GM19328 (cell line): ENCODE data around the gene CCDC102B.
"Not testable (repeated sequence)": the region's sequence is repeated elsewhere in the genome, so short reads cannot be mapped to it uniquely, and the experiment has no call there.

Experiments used
- ATAC-seq: cut with Tn5 transposase; IDR thresholded peaks from one replicate; pipeline ENCODE4 v1.9.1; 2021; ENCODE audit warnings: mild to moderate bottlenecking, moderate library complexity; ENCODE audit not compliant: unreplicated experiment

CCDC102B gene

DNA sequence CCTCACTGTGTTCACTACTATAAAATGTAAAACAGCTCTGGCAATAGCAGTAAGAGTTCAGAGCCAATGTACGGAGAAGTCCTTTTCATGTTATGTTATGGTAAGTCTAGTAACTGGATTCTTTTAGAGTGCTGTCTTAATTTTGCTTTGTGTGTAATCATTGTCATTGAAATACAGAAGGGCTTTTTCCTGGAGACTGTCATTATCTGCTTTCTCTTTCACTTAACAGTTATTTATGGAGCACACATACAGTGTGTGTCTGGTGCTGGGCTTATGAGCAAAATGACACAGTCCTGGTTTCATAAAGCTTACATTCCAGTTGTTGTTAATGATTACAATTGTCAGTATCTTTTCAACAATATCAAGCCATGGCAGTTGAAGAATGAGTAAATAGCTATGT, 95.5 kb downstream of the CCDC102B start:
- ATAC-seq, result no peak

DNA sequence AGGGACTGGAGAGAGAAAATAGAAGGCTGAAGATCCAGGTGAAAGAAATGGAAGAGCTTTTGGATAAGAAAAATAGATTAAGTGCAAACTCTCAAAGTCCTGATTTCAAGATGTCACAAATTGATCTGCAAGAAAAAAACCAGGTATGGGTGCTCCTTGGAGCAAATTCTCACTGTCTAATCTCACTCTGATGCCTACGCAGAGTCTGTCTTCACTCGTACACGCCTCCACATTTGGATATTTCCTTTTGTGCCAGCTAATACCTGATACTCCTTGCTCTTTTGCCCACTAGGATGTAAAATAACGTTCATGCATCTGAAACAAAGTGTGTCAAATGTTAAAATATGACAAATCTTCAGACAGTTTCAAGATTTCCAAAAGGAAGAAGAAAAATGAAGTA, 99.4 kb downstream of the CCDC102B start:
- ATAC-seq, result no peak

DNA sequence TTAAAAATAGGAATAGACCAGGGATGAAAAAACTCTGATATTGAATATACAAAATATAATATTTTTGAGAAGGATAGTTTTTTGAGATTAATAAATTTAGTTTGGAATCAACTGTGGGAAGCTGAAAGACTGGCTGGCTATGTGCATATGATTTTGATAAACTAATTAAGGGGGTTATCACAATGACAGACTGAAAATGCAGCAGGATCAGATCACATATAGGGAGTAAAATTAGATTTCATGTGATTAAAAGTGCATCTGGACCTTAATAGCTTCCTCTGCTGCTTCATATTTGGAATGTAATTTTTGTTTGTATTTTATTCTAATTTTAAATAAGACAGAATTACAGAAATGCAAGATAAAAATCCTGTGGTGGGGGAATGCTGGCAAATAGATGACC, 111.7 kb downstream of the CCDC102B start:
- no peak for ATAC-seq

DNA sequence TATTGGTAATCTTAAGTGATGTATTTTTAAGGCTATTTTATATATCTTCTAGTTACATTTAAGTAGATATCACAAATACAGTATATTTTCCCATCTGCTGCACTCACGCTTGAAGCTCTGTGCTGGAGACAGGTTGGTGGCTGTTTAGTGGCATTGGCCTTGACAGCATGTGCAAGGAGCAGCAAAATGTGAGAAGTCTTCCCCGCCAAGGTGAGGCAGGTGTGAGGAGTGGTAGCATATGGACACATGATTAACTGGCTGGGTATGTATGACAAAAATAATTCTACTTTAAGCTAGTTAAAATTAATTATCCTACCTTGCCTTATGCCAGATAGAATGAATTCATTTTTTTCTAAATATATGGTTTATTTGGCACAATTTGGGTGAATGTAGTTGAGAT, 117.2 kb downstream of the CCDC102B start:
- ATAC-seq, result no peak

DNA sequence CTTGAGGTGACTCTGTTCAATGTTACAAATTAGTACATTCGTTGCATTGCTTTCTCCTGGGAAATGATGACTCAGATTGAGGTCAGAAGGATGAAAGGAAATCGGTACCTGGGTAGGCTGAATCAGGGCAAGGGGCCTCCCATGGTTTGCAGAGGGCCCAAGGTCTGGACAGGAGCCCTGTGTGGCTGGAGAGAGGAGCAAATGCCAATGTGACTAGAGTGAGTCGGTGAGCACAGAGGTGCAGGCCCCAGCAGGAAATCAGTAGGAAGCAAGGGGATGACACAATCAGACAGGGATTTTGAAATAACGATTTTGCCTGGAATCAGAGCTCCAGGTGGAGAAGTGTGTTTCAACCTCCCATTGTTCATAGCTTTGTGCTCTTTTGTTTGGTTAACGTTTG, 118.9 kb downstream of the CCDC102B start:
- ATAC-seq, result no peak

DNA sequence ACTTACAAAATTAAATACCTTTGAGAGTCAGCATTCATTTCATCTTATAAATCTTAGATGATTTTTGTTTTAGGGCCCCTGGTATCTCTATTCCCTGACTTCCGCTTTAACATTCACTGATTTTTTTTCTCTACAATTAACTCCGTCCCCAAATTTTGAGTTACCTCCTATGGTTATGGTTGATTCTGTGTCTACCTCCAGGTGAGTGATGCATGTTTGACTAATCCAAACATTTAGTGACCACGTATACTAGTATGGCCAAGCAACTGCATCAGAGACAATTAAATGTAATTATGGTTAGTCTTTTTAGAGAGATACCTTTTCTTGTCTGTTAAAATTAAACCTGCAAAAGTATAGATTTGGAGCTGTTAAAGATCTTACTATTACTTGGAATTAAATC, 120.3 kb downstream of the CCDC102B start:
- no peak for ATAC-seq

DNA sequence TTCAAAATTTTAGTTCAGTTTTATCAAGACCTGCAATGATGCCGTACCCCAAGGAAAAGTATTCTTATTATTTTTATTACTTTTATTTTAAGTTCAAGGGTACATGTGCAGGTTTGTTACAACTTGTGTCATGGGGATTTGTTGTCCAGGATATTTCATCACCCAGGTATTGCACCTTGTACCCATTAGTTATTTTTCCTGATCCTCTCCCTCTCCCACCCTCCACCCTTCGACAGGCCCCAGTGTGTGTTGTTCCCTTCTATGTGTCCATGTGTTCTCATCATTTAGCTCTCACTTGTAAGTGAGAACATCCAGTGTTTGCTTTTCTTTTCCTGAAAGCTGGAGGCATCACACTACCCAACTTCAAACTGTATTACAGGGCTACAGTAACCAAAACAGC, 122.0 kb downstream of the CCDC102B start:
- ATAC-seq, result no peak

DNA sequence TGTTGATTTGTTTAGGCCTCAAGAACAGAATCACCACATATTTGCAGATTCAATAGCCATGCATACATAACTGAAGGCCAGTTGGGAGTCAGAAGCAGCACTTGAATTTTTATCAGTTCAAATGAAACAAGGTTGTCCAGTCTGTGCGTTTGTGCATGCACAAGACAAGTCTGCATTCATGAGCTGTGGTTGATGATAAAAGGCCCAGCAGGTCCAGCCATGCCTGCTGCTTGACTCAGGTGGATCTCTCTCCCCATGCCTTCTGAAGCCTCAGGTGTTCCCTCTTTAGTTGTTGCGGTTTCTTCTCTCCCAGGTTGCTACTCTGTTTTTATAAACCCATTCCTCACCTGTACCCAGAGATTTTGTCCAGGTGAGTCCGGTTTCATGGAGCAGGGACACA, 124.5 kb downstream of the CCDC102B start:
- no peak for ATAC-seq

DNA sequence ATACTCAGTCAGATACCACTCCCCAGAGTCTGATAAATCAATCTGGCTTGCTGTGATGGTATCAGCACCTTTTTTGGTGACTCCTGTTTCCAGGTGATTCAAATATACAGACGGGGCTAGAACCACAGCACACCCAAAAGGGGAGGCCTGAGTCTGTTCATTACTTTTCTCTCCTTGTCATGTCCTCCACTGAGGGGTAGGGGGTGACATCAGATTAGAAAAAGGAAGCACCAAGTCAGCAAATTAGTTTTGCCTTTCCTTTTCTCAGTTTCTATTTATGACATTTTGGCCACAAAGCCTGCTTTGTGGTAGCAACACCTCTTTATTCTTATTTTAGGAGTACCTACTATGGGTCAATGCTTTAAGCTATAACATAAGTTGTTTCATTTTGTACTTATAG, 127.4 kb downstream of the CCDC102B start:
- ATAC-seq, result no peak

DNA sequence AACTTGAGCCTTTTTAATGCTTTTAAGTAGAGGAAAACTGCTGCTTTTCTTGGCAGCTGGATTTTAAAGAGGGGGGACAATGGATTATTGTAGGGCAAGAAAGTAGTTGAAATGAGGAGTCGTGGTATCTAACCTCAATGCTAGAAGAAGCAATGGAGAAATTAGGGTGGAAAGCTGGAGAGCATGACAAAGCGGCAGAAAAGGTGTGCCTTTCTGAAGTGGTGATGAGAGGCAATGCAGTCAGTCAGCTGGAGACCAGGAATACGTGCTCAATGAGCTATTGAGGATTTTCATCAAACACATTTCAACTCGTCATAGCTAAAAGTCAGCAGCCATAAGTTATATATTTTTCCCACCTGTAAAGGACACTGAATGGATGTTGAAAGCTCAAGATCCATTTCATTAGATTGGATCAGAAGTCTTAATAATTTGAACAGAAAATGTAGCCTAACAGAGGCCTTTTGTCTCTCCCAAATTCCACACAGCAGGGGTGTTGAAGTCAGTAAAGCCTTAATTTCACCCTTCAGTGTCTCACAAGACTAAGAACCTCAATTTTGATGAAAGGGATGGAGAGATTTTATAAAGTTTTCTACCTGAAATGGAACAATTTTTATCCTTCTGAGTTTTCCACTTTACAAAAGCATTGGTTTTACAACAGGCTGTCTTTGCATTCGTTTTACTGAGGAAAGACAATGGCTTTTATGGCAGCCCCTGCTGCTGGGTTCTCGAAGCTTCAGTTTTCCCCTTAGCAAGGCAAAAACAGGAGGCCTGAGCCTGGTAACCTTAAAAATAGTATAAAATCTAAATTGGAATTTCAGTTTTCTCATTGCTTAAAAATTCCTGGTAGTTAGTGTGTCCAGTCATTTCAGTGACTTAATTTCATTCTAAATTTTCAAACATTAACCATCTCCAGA, 131.1 kb downstream of the CCDC102B start:
- ATAC-seq, result no peak

DNA sequence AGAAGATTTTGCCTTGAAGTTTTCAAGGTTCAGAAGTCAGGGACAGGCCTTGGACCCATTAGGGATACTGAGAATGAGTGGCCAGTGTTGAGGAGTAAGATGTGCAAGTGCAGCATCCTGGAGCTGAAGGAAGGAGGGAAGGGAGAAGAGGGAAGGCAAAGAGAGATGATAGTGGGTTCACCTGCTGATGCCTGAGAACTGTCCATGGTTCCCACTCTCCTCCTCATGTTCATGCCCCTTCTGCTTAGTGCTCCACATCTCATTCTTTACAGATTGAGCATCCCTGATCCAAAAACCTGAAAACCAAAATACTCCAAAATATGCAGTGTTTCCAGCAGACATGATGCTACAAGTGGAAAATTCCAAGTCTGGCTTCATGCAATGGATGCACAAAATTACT, 137.8 kb downstream of the CCDC102B start:
- ATAC-seq, result no peak

DNA sequence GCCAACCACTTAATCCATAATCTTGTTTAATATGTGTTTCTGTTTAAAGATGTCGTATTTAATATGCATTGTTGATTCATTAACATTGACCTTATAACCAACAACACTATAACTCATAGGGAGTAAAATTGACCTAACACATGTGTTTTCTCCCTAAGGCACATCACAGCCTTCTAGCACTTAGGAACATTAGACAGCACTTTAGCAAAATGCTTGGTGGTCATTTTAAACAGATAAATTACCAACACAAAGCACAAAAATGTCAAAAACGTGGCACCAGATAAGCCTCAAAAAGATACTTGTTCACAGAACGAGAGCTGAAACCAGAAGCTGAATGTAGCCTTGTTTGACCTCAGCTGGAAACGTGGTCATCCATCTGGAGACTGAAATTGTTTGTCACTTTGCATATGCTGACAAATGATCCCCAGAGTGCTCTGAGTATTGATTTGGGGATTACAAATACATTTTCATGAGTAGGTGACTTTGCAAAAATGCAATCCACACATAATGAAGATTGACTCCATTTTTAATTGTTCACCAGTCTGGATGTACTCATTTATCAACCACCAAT, 139.2 kb downstream of the CCDC102B start:
- no peak for ATAC-seq

DNA sequence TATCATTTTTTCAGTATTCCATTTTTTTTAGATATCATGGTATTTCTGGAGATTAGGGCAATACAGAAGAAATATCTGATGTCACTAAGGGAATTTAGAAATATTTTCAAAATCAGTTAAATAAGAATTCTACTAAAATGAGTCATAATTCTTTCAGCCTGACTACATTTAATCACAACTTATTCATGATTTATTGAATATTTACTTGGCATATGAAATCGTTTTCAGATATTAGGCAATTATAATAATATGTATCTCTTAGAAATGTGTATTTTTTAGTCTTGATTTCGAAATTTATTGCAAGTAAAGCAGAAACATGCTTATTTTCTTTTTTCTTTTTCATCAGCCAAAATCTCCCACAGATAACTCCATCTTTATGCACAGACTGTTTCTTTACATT, 142.2 kb downstream of the CCDC102B start:
- ATAC-seq, result no peak

DNA sequence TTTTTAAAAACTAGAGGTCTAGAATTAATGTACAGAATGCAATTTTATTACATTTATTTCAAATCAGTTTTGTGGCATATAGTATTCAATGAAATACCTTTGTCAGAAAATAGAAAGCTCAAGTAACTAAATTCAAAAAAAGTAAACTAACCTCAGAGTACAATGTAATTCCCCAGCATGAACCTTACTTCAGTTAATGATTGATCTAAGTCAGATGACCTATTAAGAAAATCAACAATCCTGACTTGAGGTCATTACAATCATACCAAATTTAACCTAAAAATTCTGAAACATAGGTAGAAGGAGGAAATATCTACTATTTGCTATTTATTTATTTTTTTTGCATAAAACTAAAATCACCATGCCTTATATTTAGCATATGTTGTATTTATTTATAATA, 142.9 kb downstream of the CCDC102B start:
- no peak for ATAC-seq

DNA sequence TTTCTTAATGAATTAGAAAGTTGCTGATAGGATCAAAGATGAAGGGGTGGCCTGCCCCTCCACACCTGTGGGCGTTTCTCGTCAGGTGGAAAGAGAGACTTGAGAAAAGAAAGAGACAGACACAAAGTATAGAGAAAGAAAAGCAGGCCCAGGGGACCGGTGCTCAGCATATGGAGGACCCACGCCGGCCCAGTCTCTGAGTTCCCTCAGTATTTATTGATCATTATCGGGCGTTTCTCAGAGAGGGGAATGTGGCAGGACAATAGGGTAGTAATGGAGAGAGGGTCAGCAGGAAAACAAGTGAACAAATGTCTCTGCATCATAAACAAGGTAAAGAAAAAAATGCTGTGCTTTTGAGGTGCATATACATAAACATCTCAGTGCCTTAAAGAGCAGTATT, 144.3 kb downstream of the CCDC102B start:
- ATAC-seq, result no peak

DNA sequence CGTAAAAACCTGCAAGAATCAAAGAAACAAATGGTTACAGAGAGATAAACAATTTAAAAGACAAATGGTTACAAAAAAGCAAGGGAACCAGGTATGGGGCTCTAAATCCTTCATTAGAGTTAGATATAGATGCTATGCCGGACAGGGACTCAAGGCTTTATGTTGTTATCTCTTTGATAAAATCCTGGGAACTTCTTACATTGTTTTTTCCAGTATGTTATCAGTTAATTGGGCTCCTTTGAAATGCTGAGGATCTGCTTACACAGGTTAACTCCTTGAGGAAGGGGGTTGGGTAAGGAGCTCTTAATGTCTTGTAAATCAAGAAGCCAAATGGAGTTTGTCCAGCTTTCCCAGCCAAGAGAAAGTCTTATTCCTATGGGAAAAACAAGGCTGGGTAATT, 146.0 kb downstream of the CCDC102B start:
- ATAC-seq, result not testable (repeated sequence)

DNA sequence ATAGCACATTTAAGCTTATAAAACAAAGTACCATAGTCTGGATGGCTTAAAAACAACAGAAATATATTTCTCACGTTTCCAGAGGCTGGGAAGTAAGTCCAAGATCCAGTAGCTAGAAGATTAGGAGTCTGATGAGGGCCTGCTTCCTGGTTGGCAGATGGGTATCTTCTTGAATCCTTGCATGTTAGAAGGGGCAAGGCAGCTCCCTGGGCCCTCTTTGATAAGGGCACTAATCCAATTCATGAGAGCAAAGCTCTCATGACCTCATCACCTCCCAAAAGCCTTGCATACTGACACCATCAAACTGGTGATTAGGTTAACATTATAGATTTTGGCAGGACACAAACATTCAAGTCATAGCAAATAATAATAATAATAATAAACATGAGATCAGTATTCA, 146.4 kb downstream of the CCDC102B start:
- no peak for ATAC-seq

DNA sequence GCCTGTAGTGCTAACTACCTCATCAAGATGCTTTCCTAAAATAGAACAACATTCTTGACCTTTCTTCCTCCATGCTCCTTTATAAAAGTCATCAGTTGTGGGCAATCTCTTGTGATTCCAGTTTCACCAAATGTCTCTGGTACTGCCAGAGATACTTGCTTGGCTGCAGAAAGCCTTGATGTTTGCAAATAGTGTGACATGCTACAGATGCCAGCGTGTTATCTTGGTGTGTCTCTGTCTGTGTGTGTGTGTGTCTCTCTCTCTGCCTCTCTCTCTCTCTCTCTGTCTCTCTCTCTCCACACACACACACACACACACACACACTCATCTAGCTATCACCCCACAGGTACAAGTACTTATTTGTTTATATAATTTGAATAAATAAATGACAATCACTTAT, 146.9 kb downstream of the CCDC102B start:
- ATAC-seq, result no peak

DNA sequence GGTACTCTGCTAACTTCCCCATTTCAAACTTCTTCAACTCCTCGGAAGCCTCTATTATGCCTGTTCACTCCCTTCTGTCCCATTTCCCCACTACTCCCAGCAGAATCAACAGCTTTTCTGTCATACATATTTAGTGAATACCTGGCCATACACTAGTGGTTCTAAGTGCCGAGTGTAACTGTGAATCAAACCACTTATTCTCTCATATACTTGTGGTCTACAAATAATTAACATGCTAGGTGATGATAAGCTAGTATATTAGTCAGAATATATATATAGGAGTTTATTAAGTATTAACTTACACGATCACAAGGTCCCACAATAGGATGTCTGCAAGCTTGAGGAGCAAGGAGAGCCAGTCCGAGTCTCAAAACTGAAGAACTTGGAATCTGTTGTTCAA, 150.7 kb downstream of the CCDC102B start:
- no peak for ATAC-seq

DNA sequence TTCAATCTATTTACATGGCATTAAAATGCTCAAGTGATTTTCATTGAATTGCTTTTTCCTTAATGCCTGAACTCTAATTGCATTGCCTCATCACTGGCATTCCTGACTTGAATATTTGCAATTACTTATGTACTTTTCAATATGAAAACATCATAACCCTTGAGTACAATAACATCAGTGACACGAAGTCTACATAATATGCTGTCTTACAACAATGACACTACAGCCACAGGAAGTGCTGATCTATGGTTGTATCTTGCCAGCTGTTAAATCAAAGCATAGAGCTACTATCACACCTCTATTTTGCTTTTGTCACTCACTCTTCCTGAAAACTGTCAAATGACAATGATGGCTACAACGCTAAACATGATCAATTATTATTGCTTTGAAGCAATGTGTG, 156.9 kb downstream of the CCDC102B start:
- no peak for ATAC-seq

DNA sequence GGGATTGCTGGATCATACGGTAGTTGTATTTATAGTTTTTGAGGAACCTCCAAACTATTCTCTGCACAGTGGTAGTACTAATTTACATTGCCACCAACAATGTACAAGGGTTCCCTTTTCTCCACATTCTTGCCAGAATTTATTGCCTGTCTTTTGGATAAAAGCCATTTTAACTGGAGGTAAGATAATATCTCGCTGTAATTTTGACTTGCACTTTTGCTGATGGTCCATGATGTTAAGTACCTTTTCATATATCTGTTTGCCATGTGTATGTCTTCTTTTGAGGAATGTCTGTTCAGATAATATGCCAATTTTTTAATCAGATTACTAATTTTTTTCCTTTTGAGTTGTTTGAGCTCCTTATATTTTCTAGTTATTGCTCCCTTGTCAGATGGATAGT, 158.8 kb downstream of the CCDC102B start:
- ATAC-seq, result no peak

DNA sequence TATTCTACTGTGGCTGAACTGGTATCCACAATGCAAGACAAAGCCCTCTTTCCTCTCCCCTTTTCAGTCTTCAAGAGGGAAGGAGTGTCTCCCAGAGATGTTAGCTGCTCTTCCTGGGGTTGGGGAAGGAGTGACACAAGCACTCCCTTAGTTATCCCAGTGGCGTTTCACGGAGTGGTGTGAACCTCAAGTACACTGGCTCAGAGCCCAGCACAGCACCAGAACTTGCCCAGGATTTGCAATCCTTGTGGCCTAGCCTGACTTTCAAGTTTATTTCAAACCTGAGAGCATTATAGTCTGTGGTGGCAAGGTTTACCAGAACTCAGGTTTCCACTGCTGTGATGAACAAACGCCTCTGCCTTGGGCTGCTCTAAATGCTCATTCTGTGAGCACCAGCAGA, 162.5 kb downstream of the CCDC102B start:
- no peak for ATAC-seq

DNA sequence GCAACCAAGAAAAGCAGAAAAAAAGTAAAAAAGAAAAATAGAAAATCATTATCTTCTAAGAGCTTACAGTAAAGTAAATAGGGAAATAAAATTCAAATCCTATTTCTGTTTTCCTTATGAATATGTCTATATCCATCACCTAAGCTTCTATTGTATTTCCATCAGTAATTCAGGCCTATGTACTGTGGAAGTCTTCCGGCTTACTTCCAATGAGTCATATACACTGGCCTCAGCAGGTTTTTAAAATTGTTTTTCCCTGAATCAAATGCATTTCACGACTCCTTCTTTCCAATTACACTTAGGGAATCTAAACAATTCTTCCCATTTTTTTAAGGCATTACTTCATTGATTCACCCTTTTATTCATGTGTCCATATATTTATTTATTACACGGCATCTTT, 164.7 kb downstream of the CCDC102B start:
- no peak for ATAC-seq
